Mesodermal cell (in vitro differentiated cells): ENCODE results near the gene PCNX2. TPM values are rescaled to one million over a fixed set of nuclear protein-coding genes. Genes with fewer than 3 reads are reported as not detected.

Source experiments
- H3K27ac ChIP-seq: 2 replicates; pipeline ENCODE4 v1.7.0; 2013; ENCODE audit warnings: mild to moderate bottlenecking, low read depth, low read length, moderate library complexity; ENCODE audit not compliant: severe bottlenecking
- H3K36me3 ChIP-seq: 2 replicates; pipeline ENCODE4 v1.7.1; 2013; ENCODE audit warnings: mild to moderate bottlenecking, low read length, moderate library complexity; ENCODE audit not compliant: control insufficient read depth, insufficient read depth
- H3K4me1 ChIP-seq: one replicate; pipeline ENCODE4 v1.7.1; 2013; ENCODE audit warnings: mild to moderate bottlenecking, low read length; ENCODE audit not compliant: insufficient read depth, control insufficient read depth, poor library complexity, severe bottlenecking
- H3K4me3 ChIP-seq: 2 replicates; pipeline ENCODE4 v1.7.0; 2013; ENCODE audit warnings: low read length, control low read depth, mild to moderate bottlenecking; ENCODE audit not compliant: insufficient read depth, poor library complexity, severe bottlenecking; ENCODE audit errors: extremely low read depth
- H3K9me3 ChIP-seq: 2 replicates; pipeline ENCODE4 v1.7.1; 2013; ENCODE audit warnings: mild to moderate bottlenecking, low read length, moderate library complexity; ENCODE audit not compliant: control insufficient read depth
- WGBS, 2 experiments: methylation state at CpG; one replicate each; pipeline ENCODE4 v1.1.5; 2013; ENCODE audit warnings: missing lambda C conversion rate in 2 of 2; ENCODE audit not compliant: insufficient coverage in 2 of 2; 5-methylcytosine and 5-hydroxymethylcytosine counted together
- polyA plus RNA-seq, 2 experiments: library from polyadenylated mRNA; stranded (reverse); fragments of 50-300 nt; gene quantifications; one replicate each; pipeline ENCODE4 v1.2.3, GENCODE V29; 2013

The PCNX2 gene
- polyA plus RNA-seq (2013, experiment 1 of 2) = 10.6 TPM
- polyA plus RNA-seq (2013, experiment 2 of 2) = 8.2 TPM

GRCh38 chr1:233295237-233295974, at the start of gene PCNX2:
Gene PCNX2 (minus strand): TSS chr1:233295725. CDS start chr1:233295478, 247 bp downstream.
- peaks cover 7% of the 10 kb centered on the region for H3K4me1 ChIP-seq
- H3K4me3 ChIP-seq = peak within 1 kb of the TSS; percentile 81
- peak within 1 kb of the TSS; percentile 16 for H3K27ac ChIP-seq
- WGBS, 2 experiments = 0% methylated on average over 25 to 27 of the region's 54 CpGs
- H3K9me3 ChIP-seq = no peaks in the 10 kb centered on the region
- no peaks in the 10 kb centered on the region for H3K36me3 ChIP-seq

- Histone ChIP-seq H3K4me3 (no peak overlapping the region), H3K9me3 (no peaks in the 10 kb centered on the region), H3K36me3 (no peaks in the 10 kb centered on the region), H3K27ac (no peak overlapping the region), H3K4me1 (no peaks in the 10 kb centered on the region)
- no CpG with 5 or more reads among the region's 1 CpG for WGBS, 2 experiments
These were observed 47.7 kb upstream of the PCNX2 start for GRCh38 chr1:233343262-233343661.

GRCh38 chr1:233342086-233342485, 46.6 kb upstream of the PCNX2 start:
- H3K27ac ChIP-seq = no peak overlapping the region
- no peak overlapping the region for H3K4me3 ChIP-seq
- no peaks in the 10 kb centered on the region for H3K9me3 ChIP-seq
- H3K4me1 ChIP-seq = no peaks in the 10 kb centered on the region
- H3K36me3 ChIP-seq = no peaks in the 10 kb centered on the region

- Histone ChIP-seq H3K4me1 (no peaks in the 10 kb centered on the region), H3K36me3 (no peaks in the 10 kb centered on the region), H3K9me3 (no peaks in the 10 kb centered on the region), H3K27ac (no peak overlapping the region), H3K4me3 (no peak overlapping the region)
- WGBS, 2 experiments = 88 to 98% methylated on average over 4 of the region's 4 CpGs
These were observed 45.5 kb upstream of the PCNX2 start for GRCh38 chr1:233340966-233341516.

GRCh38 chr1:233340031-233340555, 44.6 kb upstream of the PCNX2 start:
- no peaks in the 10 kb centered on the region for H3K9me3 ChIP-seq
- no peaks in the 10 kb centered on the region for H3K4me1 ChIP-seq
- no peak overlapping the region for H3K27ac ChIP-seq
- H3K4me3 ChIP-seq = no peak overlapping the region
- no peaks in the 10 kb centered on the region for H3K36me3 ChIP-seq
- 81 to 85% methylated on average over 3 of the region's 3 CpGs for WGBS, 2 experiments

GRCh38 chr1:233338102-233338501, 42.6 kb upstream of the PCNX2 start:
- WGBS, 2 experiments = no CpG with 5 or more reads among the region's 2 CpGs
- Histone ChIP-seq H3K9me3 (no peaks in the 10 kb centered on the region), H3K4me1 (no peaks in the 10 kb centered on the region), H3K27ac (no peak overlapping the region), H3K36me3 (no peaks in the 10 kb centered on the region), H3K4me3 (no peak overlapping the region)

- H3K36me3 ChIP-seq = no peaks in the 10 kb centered on the region
- H3K27ac ChIP-seq = no peak overlapping the region
- WGBS, 2 experiments = 87% methylated on average over 2 of the region's 3 CpGs; no CpG with 5 or more reads in 1 of the 2 experiments
- no peaks in the 10 kb centered on the region for H3K4me1 ChIP-seq
- H3K9me3 ChIP-seq = no peaks in the 10 kb centered on the region
- H3K4me3 ChIP-seq = no peak overlapping the region
These were observed 42.0 kb upstream of the PCNX2 start for GRCh38 chr1:233337505-233337904.

- no peaks in the 10 kb centered on the region for H3K36me3 ChIP-seq
- H3K4me3 ChIP-seq = no peak overlapping the region
- H3K4me1 ChIP-seq = no peaks in the 10 kb centered on the region
- H3K27ac ChIP-seq = no peak overlapping the region
- 86 to 93% methylated on average over 5 of the region's 5 CpGs for WGBS, 2 experiments
- H3K9me3 ChIP-seq = no peaks in the 10 kb centered on the region
These were observed 41.3 kb upstream of the PCNX2 start for GRCh38 chr1:233336554-233337456.

GRCh38 chr1:233334092-233334491, 38.6 kb upstream of the PCNX2 start:
- H3K4me1 ChIP-seq = no peaks in the 10 kb centered on the region
- H3K4me3 ChIP-seq = no peak overlapping the region
- H3K36me3 ChIP-seq = no peaks in the 10 kb centered on the region
- no peaks in the 10 kb centered on the region for H3K9me3 ChIP-seq
- H3K27ac ChIP-seq = no peak overlapping the region
- WGBS, 2 experiments = 88 to 100% methylated on average over 6 to 7 of the region's 7 CpGs

GRCh38 chr1:233333086-233333485, 37.6 kb upstream of the PCNX2 start:
- WGBS, 2 experiments = no CpG with 5 or more reads among the region's 1 CpG
- Histone ChIP-seq H3K4me3 (no peak overlapping the region), H3K9me3 (no peaks in the 10 kb centered on the region), H3K36me3 (no peaks in the 10 kb centered on the region), H3K27ac (no peak overlapping the region), H3K4me1 (no peaks in the 10 kb centered on the region)
